ENCODE results near the gene PIP5K1A.

The PIP5K1A gene

GRCh38 chr1:151294742-151295462 lies 96.5 kb downstream of the PIP5K1A start:
- Histone ChIP-seq H3K4me2 (ENCODE audit: low read length) (no peak overlapping the region), H3K27me3 (ENCODE audit: control insufficient read depth, insufficient read depth, low read length) (no peaks in the 10 kb centered on the region), H3K4me3 (ENCODE audit: low read length) (no peak overlapping the region), H3K4me1 (ENCODE audit: control insufficient read depth, insufficient read depth, low read length) (no peaks in the 10 kb centered on the region), H3K36me3 (ENCODE audit: insufficient read depth, low read length) (peaks cover 84% of the 10 kb centered on the region), H3K9me3 (replicated peaks; ENCODE audit: low read length) (no peaks in the 10 kb centered on the region), H3K9ac (ENCODE audit: low read depth, low read length) (no peak overlapping the region)

Measured in skeletal muscle satellite cell (primary cell).